Measurements from ENCODE around the gene CXCR4.

DNA sequence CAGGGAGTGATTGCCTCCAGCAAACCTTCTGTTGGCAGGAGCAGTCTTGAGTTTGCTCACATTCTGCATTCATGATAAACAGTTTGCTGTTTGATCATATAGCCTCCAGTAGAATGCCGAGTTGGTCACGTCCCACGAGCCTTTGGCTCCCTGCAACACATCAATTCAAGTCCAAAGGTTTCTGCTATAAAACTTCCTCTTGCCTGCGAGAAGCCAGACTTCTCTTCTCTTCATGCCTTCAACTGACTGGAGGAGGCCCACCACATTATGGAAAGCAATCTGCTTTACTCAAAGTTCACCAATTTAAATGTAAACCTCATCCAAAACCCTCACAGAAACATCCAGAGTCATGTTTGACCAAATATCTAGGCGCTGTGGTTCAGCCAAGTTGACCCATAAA, 40.8 kb downstream of the CXCR4 start:
- TF ChIP-seq, protein P1, sequence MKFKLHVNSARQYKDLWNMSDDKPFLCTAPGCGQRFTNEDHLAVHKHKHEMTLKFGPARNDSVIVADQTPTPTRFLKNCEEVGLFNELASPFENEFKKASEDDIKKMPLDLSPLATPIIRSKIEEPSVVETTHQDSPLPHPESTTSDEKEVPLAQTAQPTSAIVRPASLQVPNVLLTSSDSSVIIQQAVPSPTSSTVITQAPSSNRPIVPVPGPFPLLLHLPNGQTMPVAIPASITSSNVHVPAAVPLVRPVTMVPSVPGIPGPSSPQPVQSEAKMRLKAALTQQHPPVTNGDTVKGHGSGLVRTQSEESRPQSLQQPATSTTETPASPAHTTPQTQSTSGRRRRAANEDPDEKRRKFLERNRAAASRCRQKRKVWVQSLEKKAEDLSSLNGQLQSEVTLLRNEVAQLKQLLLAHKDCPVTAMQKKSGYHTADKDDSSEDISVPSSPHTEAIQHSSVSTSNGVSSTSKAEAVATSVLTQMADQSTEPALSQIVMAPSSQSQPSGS (IDR thresholded peaks at IDR 0.05; ENCODE audit: low read length): no peak
- TF ChIP-seq, protein P2, sequence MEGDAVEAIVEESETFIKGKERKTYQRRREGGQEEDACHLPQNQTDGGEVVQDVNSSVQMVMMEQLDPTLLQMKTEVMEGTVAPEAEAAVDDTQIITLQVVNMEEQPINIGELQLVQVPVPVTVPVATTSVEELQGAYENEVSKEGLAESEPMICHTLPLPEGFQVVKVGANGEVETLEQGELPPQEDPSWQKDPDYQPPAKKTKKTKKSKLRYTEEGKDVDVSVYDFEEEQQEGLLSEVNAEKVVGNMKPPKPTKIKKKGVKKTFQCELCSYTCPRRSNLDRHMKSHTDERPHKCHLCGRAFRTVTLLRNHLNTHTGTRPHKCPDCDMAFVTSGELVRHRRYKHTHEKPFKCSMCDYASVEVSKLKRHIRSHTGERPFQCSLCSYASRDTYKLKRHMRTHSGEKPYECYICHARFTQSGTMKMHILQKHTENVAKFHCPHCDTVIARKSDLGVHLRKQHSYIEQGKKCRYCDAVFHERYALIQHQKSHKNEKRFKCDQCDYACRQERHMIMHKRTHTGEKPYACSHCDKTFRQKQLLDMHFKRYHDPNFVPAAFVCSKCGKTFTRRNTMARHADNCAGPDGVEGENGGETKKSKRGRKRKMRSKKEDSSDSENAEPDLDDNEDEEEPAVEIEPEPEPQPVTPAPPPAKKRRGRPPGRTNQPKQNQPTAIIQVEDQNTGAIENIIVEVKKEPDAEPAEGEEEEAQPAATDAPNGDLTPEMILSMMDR (IDR thresholded peaks at IDR 0.05 in 2 of 3, conservative IDR thresholded peaks at IDR 0.05 in 1 of 3; ENCODE audit: control insufficient read depth in 2 of 3, extremely low read depth in 1 of 3, insufficient read depth in 1 of 3, low read depth in 3 of 3, low read length in 3 of 3): no peak

All from GM12878 (cell line).